GM21825 (cell line): ENCODE measurements around the gene FREM3.
"Not testable (repeated sequence)": the region's sequence is repeated elsewhere in the genome, so short reads cannot be mapped to it uniquely, and the experiment has no call there.

ENCODE experiments used
- ATAC-seq: cut with Tn5 transposase; IDR thresholded peaks from one replicate; pipeline ENCODE4 v1.9.1; 2021; ENCODE audit warnings: mild to moderate bottlenecking, moderate library complexity; ENCODE audit not compliant: unreplicated experiment

FREM3 gene

DNA sequence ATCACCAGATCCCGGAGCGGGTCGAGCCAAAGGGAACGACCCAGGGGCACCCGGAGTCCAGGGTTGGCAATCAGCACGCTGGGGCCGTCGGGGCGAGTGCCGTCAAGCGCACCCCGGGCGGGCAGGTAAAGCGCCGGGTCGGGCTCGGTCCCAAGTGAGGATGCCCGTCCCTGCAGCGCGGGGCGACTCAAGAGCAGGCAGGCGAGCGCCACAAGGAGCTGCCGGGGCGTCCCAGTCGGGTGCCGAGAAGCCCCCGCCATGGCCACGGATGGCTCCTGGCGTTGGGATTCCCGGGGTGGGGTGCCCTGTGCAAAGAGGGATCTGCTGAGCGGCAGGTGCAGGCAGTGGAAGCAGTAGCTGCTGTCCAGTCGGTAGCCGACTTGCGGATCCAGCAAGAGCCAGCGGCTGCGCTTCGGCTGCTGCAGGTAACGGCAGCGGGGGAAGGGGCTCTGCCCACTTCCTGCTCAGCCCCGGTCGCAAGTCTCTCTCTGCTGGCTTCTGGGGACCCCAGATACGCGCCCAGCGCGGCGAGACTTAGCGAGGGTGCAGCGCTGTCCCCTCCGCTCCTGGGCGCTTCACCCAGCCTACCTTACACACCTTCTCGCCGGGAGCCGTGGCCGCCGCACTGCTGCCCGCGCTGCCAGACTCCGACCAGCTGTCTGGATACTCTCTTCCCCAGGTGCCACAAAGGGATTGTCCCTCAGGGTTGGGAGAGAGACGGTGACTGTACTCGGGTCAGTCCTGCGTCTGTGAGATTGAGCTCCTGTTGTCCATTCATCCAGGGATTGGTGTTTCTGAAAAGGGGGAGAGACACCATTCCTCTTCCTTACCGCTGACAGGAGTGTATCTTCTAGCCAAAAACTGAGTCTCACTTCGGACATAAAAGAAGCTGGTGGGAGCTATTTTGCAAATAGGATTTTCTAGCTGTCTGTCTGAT, at the start of gene FREM3:
TSS of gene FREM3 (minus strand) at position 260 of the 937 bp plus-strand sequence. CDS start at position 260, 0 bp downstream.
- ATAC-seq = no peak

DNA sequence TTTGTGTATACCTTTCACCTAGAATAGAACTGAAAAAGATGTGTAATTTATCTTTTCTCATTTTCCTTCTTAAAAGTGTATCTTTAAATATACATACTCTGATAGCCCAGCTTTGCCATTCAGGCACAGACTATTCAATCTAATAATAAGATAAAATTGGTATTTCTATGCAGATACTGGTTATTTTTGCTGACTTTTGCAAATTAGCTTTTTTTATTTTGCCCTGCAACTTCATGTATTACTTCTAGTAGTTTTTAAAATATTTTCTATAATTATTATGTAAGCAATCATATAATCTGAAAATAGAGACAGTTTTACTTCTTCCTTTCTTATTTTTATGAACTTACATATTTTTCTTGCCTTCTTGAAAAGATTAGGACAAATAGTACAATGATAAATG, 45.4 kb upstream of the FREM3 start:
- ATAC-seq = no peak

DNA sequence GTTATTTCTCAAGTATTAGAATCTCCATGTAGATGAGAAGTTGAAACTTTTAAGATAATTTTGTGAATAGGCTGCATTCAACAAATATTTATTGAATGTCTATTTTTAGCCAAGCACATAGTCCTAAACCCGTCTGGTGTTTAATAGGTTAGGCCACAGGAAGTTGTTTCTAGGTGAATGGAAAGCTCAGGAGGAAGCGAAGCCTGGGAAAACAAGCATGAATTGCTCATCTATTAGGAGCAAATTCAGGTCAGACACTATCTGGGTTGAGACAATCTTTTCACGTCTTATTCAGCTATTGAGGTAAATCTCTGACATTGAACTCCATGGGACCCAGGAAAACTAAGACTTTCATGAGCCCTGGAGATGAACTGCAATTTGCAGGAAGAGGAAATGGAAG, 43.1 kb upstream of the FREM3 start:
- ATAC-seq = no peak

DNA sequence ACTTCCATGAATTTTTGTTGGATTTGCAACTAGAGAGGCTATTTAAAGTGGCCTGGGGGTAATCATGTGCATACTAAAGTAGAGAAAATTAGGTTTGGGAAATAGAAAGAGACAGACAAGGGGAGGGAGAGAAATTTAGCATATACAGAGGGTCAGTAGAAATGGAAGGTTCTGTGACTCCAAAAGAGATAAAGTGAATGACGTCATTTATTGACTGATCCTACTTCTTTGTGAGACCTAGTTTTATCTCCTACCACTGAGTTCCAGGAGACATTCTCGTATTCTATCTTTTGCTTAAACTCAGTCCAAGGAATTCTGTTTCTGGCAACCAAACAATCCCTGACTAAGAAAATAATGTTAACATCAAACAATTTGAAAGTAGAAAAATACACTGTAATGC, 42.4 kb upstream of the FREM3 start:
- no peak for ATAC-seq

DNA sequence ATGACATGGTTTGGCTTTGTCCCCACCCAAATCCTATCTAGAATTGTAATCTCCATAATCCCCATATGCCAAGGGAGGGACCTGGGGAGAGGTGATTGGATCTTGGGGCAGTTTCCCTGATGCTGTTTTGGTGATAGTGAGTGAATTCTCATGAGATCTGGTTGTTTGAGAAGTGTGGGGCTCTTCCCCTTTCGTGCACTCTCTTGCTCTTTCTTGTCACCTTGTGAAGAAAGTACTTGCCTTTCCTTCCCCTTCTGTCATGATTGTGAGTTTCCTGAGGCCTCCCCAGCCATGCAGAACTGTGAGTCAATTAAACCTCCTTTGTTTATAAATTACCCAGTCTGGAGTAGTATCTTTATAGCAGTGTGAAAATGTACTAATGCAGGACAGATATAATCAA, 36.4 kb upstream of the FREM3 start:
- ATAC-seq = no peak

DNA sequence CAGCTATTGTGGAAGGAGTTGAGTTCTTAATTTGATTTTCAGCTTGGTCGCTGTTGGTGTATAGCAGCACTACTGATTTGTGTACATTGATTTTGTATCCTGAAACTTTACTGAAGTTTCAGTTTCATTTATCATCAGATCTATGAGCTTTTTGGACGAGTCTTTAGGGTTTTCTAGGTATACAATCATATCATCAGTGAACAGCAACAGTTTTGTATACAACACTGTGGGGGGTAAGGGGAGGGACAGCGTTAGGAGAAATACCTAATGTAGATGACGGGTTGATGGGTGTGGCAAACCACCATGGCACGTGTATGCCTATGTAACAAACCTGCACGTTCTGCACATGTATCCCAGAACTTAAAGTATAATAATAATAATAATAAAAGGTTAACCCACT, 35.6 kb upstream of the FREM3 start:
- not testable (repeated sequence) for ATAC-seq

DNA sequence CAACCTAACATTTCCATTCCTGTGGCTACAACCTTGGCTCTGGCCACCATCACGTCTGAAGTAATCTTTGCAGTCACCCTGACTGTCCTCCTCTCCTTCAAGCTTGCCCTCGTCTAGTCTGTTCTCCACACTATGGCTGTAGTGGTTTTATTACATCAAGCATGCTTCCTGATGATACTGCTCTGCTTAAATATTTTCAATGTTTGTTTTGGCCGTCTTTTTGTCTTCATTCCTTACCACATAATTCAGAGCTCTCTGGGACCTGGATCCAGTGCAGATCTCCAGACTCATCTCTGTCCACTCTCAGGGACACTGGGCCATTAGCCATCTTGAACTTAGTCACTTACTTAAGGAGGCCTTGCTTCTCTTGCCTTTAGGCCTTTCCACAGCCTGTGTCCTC, 27.7 kb upstream of the FREM3 start:
- no peak for ATAC-seq

DNA sequence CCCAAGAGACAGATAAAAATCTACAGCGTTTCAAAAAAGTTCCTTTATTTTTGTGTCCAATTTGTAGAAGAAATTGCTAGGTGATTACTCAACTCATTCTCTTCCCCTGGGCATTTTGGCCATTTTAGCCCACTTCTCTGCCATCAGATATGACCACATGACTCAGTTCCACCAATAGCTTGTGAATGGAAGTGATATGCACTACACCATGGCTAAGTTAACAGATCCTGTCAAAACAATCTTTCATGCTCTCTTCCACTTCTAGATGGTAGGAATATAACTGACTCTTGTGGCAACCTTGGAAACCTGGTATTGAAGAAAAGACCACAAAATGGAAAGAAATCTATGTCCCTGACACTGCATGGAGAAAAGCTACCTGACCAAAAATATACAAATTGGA, 26.2 kb upstream of the FREM3 start:
- no peak for ATAC-seq

DNA sequence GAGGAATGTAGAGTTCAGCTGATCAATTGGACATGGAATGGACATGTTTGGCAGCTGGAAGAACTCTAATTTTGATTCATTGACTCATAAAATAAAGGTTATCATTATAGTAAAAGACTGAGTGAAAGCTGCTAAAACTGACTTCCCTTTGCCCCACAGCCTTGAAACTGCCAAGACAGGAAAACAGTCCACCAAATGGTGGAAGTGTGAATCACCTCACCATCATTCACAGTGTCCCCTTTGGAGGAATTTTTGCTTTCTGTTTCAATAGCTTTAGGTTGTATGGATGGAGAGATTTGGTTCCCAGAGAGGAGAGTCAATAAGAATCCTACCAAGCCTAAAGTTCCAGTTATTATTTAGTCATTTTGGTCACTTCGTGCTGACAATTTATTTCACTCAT, 20.8 kb upstream of the FREM3 start:
- no peak for ATAC-seq

DNA sequence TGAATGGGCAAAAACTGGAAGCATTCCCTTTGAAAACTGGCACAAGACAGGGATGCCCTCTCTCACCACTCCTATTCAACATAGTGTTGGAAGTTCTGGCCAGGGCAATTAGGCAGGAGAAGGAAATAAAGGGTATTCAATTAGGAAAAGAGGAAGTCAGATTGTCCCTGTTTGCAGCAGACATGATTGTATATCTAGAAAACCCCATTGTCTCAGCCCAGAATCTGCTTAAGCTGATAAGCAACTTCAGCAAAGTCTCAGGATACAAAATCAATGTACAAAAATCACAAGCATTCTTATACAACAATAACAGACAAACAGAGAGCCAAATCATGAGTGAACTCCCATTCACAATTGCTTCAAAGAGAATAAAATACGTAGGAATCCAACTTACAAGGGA, 18.3 kb upstream of the FREM3 start:
- ATAC-seq = not testable (repeated sequence)

DNA sequence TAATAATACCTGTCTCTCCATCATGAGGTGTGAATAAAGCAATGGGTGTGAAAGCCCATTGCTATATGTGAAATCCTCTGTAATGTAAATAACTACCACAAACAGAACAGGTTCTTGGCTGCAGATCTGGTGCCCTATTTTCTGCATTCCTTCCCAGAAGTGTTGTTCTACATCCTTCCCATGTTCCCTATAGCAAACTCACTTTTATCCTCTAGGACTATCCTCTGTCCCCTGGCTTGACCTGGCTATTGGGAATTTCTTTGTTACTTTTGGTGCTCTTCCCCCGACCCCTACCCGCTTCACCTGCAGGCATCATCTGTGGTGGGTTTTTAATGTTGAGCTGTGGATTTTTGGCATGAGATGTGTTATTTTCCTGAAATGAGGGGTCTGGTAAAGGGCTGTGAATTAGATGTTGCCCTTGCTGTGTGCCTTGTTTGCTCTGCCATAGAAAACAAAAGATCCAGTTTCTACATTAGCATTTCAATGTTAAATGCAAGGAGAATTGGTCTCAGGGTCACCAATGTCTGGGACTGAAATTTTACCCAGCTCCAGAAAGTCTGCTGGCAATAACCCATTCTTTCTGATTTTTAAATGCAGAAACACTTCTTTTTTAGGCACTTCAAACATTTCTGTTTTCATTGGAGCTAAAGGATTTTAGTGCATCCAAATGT, 13.6 kb upstream of the FREM3 start:
- ATAC-seq = no peak

DNA sequence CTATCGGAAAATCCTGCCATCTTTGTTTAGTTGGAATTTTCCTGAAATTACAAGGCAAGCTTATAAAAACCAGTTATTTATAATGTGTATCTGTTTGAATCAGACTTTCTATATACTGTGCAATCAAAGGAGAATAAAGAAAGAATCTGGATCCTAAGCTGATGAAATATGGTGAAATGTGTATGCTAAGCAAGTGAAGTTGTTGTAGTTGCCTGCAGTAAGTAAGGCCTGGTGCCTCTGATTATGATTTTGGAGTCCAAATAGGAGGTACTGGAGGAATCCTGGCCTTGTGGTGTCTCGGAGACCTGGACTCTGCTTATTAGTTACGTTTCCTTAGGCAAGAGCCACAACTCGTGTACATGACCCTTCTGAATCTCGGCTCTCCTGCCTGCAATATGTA, 13.1 kb upstream of the FREM3 start:
- ATAC-seq = no peak

DNA sequence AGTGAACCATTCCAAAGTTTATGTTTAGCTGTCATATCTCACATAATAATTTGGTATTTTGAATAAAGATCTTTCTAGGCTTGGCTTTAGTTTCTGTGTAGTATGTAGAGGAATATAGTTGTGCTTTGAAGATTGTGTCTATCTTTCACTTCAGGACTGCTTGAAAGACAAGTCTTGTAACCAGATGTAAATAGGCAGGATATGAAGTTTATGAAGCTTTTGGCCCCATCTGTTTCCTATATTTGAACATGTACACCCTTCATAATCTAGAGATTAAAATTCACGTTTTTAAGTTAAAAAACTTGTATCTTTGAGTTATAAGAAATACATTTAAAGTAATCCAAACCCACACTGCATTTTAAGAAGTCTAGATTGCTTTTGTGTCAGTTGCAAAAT, 11.7 kb upstream of the FREM3 start:
- no peak for ATAC-seq

DNA sequence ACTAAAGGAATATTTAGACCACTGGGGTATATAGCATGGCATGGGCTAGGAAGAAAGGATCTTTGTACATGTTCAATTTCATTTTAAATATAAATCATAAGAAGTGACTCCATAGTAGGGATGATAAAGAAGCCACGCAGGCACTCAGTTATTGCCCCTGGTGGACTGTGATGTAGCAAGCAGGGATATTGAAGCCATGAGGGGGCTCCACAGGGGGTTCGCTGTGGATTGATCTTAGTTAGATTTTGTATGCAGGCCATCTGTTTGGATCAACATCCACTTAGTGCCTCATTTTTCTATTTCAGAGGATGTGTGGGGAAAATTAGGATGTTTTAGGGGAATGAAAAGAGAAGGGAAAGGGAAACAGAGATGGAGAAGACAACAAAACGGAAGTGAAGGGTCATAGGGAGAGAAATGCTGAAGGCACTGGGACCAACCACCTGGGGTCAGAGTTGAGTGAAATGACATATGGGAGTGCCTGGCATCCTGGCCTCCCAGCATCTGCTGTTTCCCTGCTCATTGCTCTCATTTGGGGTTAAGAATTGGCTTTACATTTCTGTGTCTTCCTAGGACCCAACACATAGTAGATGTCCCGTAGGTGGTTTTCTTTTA, 11.2 kb upstream of the FREM3 start:
- no peak for ATAC-seq

DNA sequence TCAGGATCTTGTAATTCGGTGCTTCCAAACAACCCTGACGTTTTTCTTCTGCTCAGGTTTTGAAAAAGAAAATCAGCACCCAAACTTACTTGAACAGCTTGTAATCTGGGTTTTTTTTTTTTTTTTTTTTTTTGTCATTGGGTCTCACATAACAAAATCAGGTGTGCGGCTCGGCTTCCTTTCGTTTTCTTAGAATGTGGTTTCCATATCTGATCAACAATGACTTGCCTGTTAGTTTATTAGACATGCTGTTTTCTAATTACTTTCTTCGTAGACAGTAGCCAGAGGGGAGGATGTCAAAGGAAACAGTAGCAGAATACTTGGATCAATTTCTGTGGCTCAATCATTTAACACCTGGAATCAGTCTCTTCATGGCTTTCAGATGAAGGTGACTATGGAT, 890 bp upstream of the FREM3 start:
- no peak for ATAC-seq

DNA sequence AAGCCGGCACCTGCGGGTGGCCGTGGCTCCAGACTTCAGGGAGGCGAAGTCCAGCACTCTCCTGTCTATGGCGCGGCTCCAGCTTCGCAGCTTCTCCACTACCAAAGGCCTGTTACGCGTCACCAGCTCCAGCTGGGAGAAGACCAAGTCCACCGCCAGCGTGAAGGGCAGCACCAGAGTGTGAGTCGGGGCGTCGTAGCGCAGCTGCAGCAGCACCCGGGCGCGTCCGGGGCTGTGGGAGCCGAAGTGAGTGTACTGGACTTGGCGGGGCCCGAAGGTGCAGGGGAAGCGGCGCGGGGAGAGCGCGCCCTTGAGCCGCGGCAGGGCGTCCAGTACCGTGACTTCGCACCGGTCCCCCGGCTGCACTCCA, 444 bp downstream of the FREM3 start:
- no peak for ATAC-seq

DNA sequence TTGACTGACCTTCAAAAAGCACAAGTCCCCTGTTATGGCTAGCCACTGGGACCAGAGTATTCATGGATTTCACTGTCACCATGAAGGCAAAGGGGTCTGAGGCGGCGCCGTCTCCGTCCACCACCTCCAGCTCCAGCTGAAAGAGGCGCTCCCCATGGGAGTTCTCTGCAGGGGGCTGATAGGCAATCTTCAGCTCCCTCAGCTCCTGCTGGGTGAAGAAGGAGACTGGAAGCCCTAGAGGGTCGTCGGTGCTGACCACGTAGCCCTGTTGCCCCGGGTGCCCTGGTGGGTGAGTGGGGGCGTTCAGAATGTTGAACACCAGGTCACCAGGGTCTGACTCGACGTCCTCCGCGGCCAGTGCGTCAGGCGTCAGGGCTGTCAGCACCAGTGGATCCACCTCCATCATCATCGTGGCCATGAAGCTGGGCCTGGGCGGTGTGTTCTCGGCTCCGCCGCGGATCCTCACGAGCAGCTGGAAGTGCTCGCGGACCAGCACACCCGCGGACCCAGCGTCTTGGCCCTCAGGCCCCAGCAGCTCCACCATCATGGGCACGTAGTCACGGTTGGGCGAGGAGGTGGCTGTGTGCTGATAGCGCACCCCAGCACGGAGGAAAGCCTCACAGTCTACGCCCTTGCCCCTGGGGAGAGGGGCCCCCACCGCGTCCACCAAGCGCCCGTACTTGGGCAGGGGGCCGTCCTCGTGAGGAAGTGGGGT, 987 bp downstream of the FREM3 start:
- no peak for ATAC-seq

DNA sequence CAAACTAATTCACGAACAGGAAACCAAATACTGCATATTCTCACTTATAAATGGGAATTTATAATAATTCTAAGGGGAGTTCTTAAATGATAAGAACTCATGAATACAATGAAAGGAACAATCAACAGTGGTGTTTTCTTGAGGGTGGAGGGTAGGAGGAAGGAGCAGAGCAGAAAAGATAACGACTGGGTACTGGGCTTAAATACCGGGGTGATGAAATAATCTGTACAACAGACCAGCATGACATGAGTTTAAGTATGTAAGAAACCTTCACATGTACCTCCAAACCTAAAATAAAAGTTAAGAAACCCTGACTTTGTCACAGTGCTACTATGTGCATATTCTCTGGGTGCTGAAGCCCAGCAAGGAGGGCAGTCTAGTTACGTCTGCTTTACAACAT, 6.6 kb downstream of the FREM3 start:
- ATAC-seq = no peak

DNA sequence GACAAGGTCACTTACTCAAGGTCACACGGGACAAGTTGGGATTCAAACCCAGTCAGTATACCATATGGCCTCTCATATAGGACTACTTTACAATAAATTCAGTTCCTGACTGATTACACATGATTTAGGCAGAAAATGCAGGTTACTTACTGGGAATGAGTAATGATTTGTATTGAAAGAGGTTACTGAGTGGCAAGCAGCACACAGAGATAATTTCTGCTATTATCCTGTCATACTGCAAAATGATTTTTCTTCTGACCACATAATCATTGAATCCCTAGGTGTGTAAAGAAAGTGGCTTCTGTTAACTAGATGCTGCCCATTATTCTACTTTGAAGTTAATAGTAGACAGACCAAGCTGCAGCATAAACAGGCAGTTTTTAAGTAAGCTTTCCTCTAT, 8.2 kb downstream of the FREM3 start:
- no peak for ATAC-seq

DNA sequence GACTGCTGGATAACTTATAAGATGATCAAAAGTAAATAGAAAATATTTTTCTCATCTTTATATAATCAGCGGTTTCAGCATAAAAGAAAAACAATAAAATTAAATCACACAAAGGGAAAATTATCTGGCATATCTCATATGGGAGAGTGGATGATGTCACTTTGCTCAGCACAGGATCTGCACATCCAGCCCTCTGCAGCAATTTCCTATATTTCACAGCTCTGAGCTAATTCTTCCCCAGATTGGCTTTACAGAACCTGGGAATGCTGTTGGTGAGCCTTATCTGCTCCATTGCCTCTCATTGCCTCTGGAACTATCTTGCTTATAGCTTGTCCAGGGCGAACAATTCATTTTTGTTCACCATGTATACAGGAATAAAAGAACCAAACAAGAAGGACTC, 21.0 kb downstream of the FREM3 start:
- ATAC-seq = no peak

DNA sequence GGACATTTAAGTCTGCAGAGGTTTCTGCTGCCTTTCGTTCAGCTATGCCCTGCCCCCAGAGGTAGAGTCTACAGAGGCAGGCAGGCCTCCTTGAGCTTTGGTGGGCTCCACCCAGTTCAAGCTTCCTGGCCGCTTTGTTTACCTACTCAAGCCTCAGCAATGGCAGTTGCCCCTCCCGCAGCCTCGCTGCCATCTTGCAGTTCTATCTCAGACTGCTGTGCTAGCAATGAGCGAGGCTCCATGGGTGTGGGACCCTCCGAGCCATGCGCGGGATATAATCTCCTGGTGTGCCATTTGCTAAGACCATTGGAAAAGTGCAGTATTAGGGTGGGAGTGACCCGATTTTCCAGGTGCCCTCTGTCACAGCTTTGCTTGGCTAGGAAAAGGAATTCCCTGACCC, 26.8 kb downstream of the FREM3 start:
- ATAC-seq = not testable (repeated sequence)
